ENCODE measurements around the gene KLHL40. TPM values are rescaled to one million over a fixed set of nuclear protein-coding genes. Genes with fewer than 3 reads are reported as not detected.
A peak's percentile ranks its signal among the peaks of the same experiment; 100 is the strongest.

The KLHL40 gene
- total RNA-seq, 1 donor from 2014 or later: not detected

DNA sequence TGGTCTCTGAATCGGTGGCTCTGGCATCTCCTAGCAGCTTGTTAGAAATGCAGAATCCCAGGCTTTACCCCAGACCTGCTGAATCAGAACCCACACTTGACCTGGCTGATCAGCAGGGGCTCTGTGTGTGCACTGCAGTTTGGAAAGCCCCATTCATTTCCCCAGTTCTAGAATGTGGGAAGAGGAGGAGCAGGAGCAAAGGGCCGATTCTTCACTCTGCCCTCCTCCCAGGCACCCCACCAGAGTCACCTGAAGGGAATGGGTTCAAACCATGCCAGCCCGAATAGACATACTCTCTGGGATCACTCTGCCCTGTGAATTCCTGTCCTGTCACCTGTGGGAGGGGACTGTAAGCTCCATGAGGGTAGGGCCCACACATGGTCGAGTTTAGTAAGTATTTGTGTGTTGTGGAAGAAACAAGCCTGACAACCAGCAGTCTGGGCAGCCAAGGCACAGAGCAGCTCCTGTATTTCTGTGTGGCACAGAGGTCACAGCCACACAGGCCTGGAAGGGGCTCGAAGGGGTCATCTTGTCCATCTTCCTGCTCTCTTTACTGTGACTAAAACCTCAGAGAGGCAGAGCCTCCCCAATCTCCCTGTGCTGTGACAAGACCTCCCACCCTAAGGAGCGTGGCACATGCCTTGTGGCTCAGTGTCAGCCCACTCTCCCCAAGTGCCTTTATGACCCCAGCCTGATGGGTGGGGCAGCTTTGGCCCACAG lies 46.3 kb downstream of the KLHL40 start:
- TF ChIP-seq, protein P1, sequence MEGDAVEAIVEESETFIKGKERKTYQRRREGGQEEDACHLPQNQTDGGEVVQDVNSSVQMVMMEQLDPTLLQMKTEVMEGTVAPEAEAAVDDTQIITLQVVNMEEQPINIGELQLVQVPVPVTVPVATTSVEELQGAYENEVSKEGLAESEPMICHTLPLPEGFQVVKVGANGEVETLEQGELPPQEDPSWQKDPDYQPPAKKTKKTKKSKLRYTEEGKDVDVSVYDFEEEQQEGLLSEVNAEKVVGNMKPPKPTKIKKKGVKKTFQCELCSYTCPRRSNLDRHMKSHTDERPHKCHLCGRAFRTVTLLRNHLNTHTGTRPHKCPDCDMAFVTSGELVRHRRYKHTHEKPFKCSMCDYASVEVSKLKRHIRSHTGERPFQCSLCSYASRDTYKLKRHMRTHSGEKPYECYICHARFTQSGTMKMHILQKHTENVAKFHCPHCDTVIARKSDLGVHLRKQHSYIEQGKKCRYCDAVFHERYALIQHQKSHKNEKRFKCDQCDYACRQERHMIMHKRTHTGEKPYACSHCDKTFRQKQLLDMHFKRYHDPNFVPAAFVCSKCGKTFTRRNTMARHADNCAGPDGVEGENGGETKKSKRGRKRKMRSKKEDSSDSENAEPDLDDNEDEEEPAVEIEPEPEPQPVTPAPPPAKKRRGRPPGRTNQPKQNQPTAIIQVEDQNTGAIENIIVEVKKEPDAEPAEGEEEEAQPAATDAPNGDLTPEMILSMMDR (IDR thresholded peaks at IDR 0.05): no peak
- H3K4me1 Mint-ChIP-seq (ENCODE audit: unreplicated experiment): no peaks in the 10 kb centered on the region
- H3K27me3 Mint-ChIP-seq (ENCODE audit: unreplicated experiment): peaks cover 20% of the 10 kb centered on the region
- no peaks in the 10 kb centered on the region for H3K9me3 Mint-ChIP-seq (ENCODE audit: unreplicated experiment)
- no peak overlapping the region for H3K4me3 Mint-ChIP-seq (ENCODE audit: unreplicated experiment)
- DNase-seq (ENCODE audit: extremely low spot score, unreplicated experiment): peak; percentile 73
- no peak overlapping the region for H3K27ac Mint-ChIP-seq (ENCODE audit: unreplicated experiment)
- no peaks in the 10 kb centered on the region for H3K36me3 Mint-ChIP-seq (ENCODE audit: unreplicated experiment)

DNA sequence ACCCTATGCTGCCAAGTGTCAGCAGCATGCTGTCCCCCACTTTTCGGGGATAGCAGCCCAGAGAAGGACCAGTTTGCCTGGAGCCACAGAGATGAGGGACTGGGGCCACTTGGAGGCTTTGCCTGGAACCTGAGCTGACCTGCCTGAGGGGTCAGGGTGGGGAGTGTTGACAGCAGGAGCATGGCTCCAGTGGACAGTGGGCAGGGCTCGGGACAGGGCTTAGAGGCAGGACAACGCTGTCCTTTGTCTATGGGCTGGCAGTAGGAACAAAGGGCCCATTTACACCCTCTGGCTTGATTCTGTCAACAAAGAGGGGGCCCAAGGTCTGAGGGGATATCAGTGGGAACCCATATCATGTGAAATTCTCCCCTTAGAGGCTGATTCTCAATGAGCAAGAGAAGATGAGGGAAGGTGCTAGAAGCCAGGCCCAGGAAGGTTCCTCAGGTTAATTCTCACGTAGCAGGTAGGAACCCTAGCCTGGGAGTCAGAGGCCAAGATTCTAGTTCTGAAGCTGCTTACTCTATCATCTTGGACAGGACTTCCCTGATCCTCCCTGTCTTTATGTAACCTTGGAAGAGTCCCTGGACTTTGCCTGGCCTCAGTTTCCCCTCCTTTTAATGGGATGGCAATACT lies 47.0 kb downstream of the KLHL40 start:
- Mint-ChIP-seq H3K4me1 (ENCODE audit: unreplicated experiment) (no peaks in the 10 kb centered on the region), H3K36me3 (ENCODE audit: unreplicated experiment) (no peaks in the 10 kb centered on the region), H3K4me3 (ENCODE audit: unreplicated experiment) (no peak overlapping the region), H3K27ac (ENCODE audit: unreplicated experiment) (no peak overlapping the region), H3K27me3 (ENCODE audit: unreplicated experiment) (peaks cover 20% of the 10 kb centered on the region), H3K9me3 (ENCODE audit: unreplicated experiment) (no peaks in the 10 kb centered on the region)
- TF ChIP-seq, protein P1 (IDR thresholded peaks at IDR 0.05): no peak
- DNase-seq (ENCODE audit: extremely low spot score, unreplicated experiment): no peak

DNA sequence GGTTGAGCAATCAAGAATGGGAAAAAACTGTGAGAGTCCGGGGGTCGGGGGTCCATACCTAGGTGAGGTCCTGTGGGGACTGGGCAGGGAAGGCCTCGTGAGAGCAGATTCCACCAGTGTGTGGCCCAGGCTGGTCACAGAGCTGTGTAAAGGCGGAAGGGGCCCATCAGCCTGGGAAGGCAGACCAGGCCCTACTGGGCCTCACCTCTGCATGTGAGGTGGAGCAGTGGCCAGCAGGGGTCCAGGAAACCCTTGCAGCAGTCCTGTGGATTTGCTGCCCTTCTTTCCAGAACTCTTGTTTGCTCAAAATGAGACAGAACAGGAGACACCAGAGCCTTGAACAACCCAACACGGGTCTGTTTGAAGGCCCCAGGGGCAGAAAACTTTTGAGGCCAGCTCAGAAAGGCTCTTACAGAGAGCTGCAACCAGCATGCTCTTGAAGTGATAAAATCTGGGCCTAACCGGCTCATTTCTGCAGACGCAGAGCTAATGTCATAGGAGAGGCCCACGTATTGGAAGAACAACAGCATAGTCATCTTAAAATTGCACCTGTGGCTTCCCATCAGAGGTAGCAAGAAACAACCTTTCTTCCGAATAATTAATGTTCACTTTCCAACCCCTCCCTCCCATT lies 47.6 kb downstream of the KLHL40 start:
- peaks cover 15% of the 10 kb centered on the region for H3K27me3 Mint-ChIP-seq (ENCODE audit: unreplicated experiment)
- TF ChIP-seq, protein P1 (IDR thresholded peaks at IDR 0.05): no peak

DNA sequence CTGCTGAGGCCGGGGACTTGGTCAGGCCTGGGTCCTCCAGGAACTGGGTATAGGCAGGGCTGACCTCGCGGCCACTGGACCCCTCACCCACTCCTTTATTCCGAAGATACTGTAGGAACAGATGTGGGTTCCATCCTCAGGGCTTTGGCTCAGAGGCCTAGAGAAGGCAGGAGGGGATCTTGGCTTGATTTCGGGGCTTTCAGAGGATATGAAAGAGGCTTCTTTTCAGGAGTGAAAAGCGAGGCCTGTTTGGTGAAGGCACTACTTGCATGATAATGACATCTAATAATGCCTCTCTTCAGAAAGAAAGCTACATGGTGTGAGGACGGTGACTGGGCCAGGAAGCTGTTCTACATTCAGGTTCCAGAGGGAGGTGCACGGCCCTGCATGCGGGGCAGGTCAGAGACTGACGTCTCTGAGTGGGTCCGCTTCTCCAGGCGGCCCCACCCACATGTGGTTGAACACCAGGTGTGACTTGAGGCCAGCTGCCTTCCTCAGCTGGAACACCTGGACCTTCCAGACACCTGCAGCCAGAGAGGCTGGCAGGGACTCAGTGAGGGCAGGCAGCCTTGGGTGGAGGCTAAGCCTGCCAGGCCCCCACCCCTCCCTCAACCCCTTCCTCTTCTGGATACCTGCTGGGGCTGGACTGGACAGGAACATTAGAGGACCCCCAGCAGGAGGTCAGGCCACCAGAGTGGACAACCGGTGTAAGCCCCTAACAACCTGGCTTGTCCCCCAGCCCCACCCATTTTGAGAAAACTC lies 48.3 kb downstream of the KLHL40 start:
- TF ChIP-seq, protein P1 (IDR thresholded peaks at IDR 0.05): no peak
- H3K27ac Mint-ChIP-seq (ENCODE audit: unreplicated experiment): no peak overlapping the region

More for the DNA sequence above, 47.6 kb downstream of the KLHL40 start:
- Mint-ChIP-seq H3K9me3 (ENCODE audit: unreplicated experiment) (no peaks in the 10 kb centered on the region), H3K4me3 (ENCODE audit: unreplicated experiment) (no peak overlapping the region), H3K27ac (ENCODE audit: unreplicated experiment) (no peak overlapping the region), H3K36me3 (ENCODE audit: unreplicated experiment) (no peaks in the 10 kb centered on the region), H3K4me1 (ENCODE audit: unreplicated experiment) (no peaks in the 10 kb centered on the region)
- DNase-seq (ENCODE audit: extremely low spot score, unreplicated experiment): peak; percentile 79

More for the DNA sequence above, 48.3 kb downstream of the KLHL40 start:
- Mint-ChIP-seq H3K4me3 (ENCODE audit: unreplicated experiment) (no peak overlapping the region), H3K36me3 (ENCODE audit: unreplicated experiment) (no peaks in the 10 kb centered on the region), H3K27me3 (ENCODE audit: unreplicated experiment) (peaks cover 14% of the 10 kb centered on the region), H3K9me3 (ENCODE audit: unreplicated experiment) (no peaks in the 10 kb centered on the region), H3K4me1 (ENCODE audit: unreplicated experiment) (no peaks in the 10 kb centered on the region)
- DNase-seq (ENCODE audit: extremely low spot score, unreplicated experiment): peak; percentile 65
